Measurements from ENCODE around the gene IL15RA. TPM values are rescaled to one million over a fixed set of nuclear protein-coding genes. Genes with fewer than 3 reads are reported as not detected.

The IL15RA gene
- total and polyA plus RNA-seq, 7 experiments from 2014 or later: 2.9 to 24.9 (median 5.6) TPM

GRCh38 chr10:6019796-6020195, 42.5 kb upstream of the IL15RA start:
- POLR2A ChIA-PET: interaction anchor here (0.6 to 1.2 kb wide), 4 partner anchors 12 to 604 kb away, joined by 3 to 5 read pairs (median 4); no protein-coding TSS in a partner anchor
- H3K9me3 Mint-ChIP-seq: peaks cover 0 to 6% (median 0%) of the 10 kb centered on the region in 11 donors
- H3K27ac ChIP-seq (ENCODE audit: low read depth, low read length): no peak overlapping the region
- H3K36me3 ChIP-seq (ENCODE audit: control insufficient read depth in 2 of 3, insufficient read depth in 3 of 3, low read length in 3 of 3): no peaks in the 10 kb centered on the region
- H3K27me3 Mint-ChIP-seq: no peaks in the 10 kb centered on the region
- no peaks in the 10 kb centered on the region for H3K9me3 ChIP-seq (ENCODE audit: control insufficient read depth in 2 of 3, low read length in 3 of 3)
- H3K27ac Mint-ChIP-seq: no peak overlapping the region
- H3K4me3 Mint-ChIP-seq: no peak overlapping the region
- intact Hi-C loops (cut with micrococcal nuclease): loop anchor here in 1 of 2 donors (10.0 kb wide), 1 partner anchor 185 kb away; the partner anchor contains the start of gene PFKFB3
- no peaks in the 10 kb centered on the region for H3K27me3 ChIP-seq (ENCODE audit: control insufficient read depth in 2 of 2, insufficient read depth in 2 of 2, low read length in 2 of 2)
- DNase-seq: no peak
- H3K4me3 ChIP-seq (ENCODE audit: low read length): no peak overlapping the region
- CTCF ChIA-PET: no interaction called here
- H3K4me1 ChIP-seq (ENCODE audit: control insufficient read depth in 2 of 2, insufficient read depth in 2 of 2, low read length in 2 of 2): peaks cover 1 to 4% of the 10 kb centered on the region in 2 donors
- H3K4me1 Mint-ChIP-seq: peaks cover under 1 to 66% (median 13%) of the 10 kb centered on the region in 7 donors
- ATAC-seq: no peak
- peaks cover 0 to 72% (median 24%) of the 10 kb centered on the region in 5 donors for H3K36me3 Mint-ChIP-seq

GRCh38 chr10:6019010-6019782, 41.9 kb upstream of the IL15RA start:
- DNase-seq (no peak), ATAC-seq (no peak)
- no peaks in the 10 kb centered on the region for H3K27me3 ChIP-seq (ENCODE audit: control insufficient read depth in 2 of 2, insufficient read depth in 2 of 2, low read length in 2 of 2)
- Mint-ChIP-seq H3K36me3 (peaks cover 0 to 66% (median 23%) of the 10 kb centered on the region in 5 donors), H3K4me3 (no peak overlapping the region), H3K27ac (peak overlapping the region in 6 of 9 donors; percentile 4 to 51 (median 24)), H3K4me1 (peaks cover 3 to 67% (median 19%) of the 10 kb centered on the region in 7 donors), H3K27me3 (no peaks in the 10 kb centered on the region), H3K9me3 (peaks cover 0 to 6% (median 0%) of the 10 kb centered on the region in 11 donors)
- peaks cover 7 to 10% of the 10 kb centered on the region in 2 donors for H3K4me1 ChIP-seq (ENCODE audit: control insufficient read depth in 2 of 2, insufficient read depth in 2 of 2, low read length in 2 of 2)
- H3K36me3 ChIP-seq (ENCODE audit: control insufficient read depth in 2 of 3, insufficient read depth in 3 of 3, low read length in 3 of 3): no peaks in the 10 kb centered on the region
- H3K27ac ChIP-seq (ENCODE audit: low read depth, low read length): no peak overlapping the region
- ChIA-PET CTCF (interaction anchor here (1.0 kb wide), 1 partner anchor 67 kb away, joined by 4 read pairs; no protein-coding TSS in a partner anchor), POLR2A (interaction anchor here (1.2 kb wide), 1 partner anchor 14 kb away, joined by 3 read pairs; no protein-coding TSS in a partner anchor)
- H3K9me3 ChIP-seq (ENCODE audit: control insufficient read depth in 2 of 3, low read length in 3 of 3): no peaks in the 10 kb centered on the region
- H3K4me3 ChIP-seq (ENCODE audit: low read length): no peak overlapping the region
- intact Hi-C loops (cut with micrococcal nuclease): loop anchor here in 1 of 2 donors (10.0 kb wide), 1 partner anchor 186 kb away; the partner anchor contains the start of gene PFKFB3

GRCh38 chr10:6018422-6018821, 41.1 kb upstream of the IL15RA start:
- Histone ChIP-seq H3K27ac (ENCODE audit: low read depth, low read length) (no peak overlapping the region), H3K27me3 (ENCODE audit: control insufficient read depth in 2 of 2, insufficient read depth in 2 of 2, low read length in 2 of 2) (no peaks in the 10 kb centered on the region), H3K4me1 (ENCODE audit: control insufficient read depth in 2 of 2, insufficient read depth in 2 of 2, low read length in 2 of 2) (peaks cover 9 to 15% of the 10 kb centered on the region in 2 donors), H3K9me3 (ENCODE audit: control insufficient read depth in 2 of 3, low read length in 3 of 3) (no peaks in the 10 kb centered on the region), H3K4me3 (ENCODE audit: low read length) (no peak overlapping the region), H3K36me3 (ENCODE audit: control insufficient read depth in 2 of 3, insufficient read depth in 3 of 3, low read length in 3 of 3) (no peaks in the 10 kb centered on the region)
- ChIA-PET POLR2A (no interaction called here), CTCF (interaction anchor here (1.0 kb wide), 1 partner anchor 68 kb away, joined by 4 read pairs; no protein-coding TSS in a partner anchor)
- no peaks in the 10 kb centered on the region for H3K27me3 Mint-ChIP-seq
- intact Hi-C loops (cut with micrococcal nuclease): loop anchor here in 1 of 2 donors (10.0 kb wide), 1 partner anchor 186 kb away; the partner anchor contains the start of gene PFKFB3
- ATAC-seq (no peak), DNase-seq (no peak)
- H3K36me3 Mint-ChIP-seq: peaks cover 0 to 60% (median 15%) of the 10 kb centered on the region in 5 donors
- H3K9me3 Mint-ChIP-seq: peaks cover 0 to 6% (median 0%) of the 10 kb centered on the region in 11 donors
- H3K4me1 Mint-ChIP-seq: peaks cover 3 to 63% (median 25%) of the 10 kb centered on the region in 7 donors
- H3K4me3 Mint-ChIP-seq: no peak overlapping the region
- H3K27ac Mint-ChIP-seq: peak overlapping the region in 3 of 9 donors; percentile 7 to 51 (median 46)

GRCh38 chr10:6017781-6018354, 40.5 kb upstream of the IL15RA start:
- no peak for ATAC-seq

GRCh38 chr10:6014241-6014761, 37.0 kb upstream of the IL15RA start:
- H3K36me3 ChIP-seq (ENCODE audit: control insufficient read depth in 2 of 3, insufficient read depth in 3 of 3, low read length in 3 of 3): no peaks in the 10 kb centered on the region
- Mint-ChIP-seq H3K4me1 (peaks cover 3 to 55% (median 25%) of the 10 kb centered on the region in 7 donors), H3K9me3 (peaks cover 0 to 6% (median 0%) of the 10 kb centered on the region in 11 donors), H3K4me3 (peak overlapping the region in 9 of 10 donors; percentile 5 to 61 (median 36)), H3K27me3 (no peaks in the 10 kb centered on the region), H3K36me3 (peaks cover 0 to 53% (median 7%) of the 10 kb centered on the region in 5 donors), H3K27ac (peak overlapping the region; percentile 85 to 99 (median 96))
- DNase-seq: peak in 7 of 9 donors; percentile 73 to 89 (median 86)
- POLR2A ChIA-PET: interaction anchor here (0.6 to 2.8 kb wide), 19 partner anchors 13 to 384 kb away, joined by 3 to 22 read pairs (median 4); no protein-coding TSS in a partner anchor
- peak; percentile 98 for ATAC-seq
- no peaks in the 10 kb centered on the region for H3K9me3 ChIP-seq (ENCODE audit: control insufficient read depth in 2 of 3, low read length in 3 of 3)
- CTCF ChIA-PET: interaction anchor here (0.5 to 5.5 kb wide), 27 partner anchors 14 to 392 kb away, joined by 3 to 84 read pairs (median 5); partner anchors contain the start of genes ANKRD16 and FBH1
- no peak overlapping the region for H3K4me3 ChIP-seq (ENCODE audit: low read length)
- H3K27me3 ChIP-seq (ENCODE audit: control insufficient read depth in 2 of 2, insufficient read depth in 2 of 2, low read length in 2 of 2): no peaks in the 10 kb centered on the region
- H3K27ac ChIP-seq (ENCODE audit: low read depth, low read length): peak overlapping the region; percentile 82
- intact Hi-C loops (cut with micrococcal nuclease): loop anchor here (1.0 to 10.0 kb wide), 12 partner anchors 24 to 664 kb away; partner anchors contain the start of genes IL15RA (in 2 of the 2), IL2RA (in 2 of the 2) and PFKFB3 (in 1 of the 2)
- peaks cover 9 to 15% of the 10 kb centered on the region in 2 donors for H3K4me1 ChIP-seq (ENCODE audit: control insufficient read depth in 2 of 2, insufficient read depth in 2 of 2, low read length in 2 of 2)

More at GRCh38 chr10:6017781-6018354, 40.5 kb upstream of the IL15RA start:
- H3K4me3 Mint-ChIP-seq: no peak overlapping the region
- H3K4me3 ChIP-seq (ENCODE audit: low read length): no peak overlapping the region
- H3K36me3 Mint-ChIP-seq: peaks cover 0 to 59% (median 14%) of the 10 kb centered on the region in 5 donors
- peak overlapping the region in 1 of 9 donors; percentile 51 for H3K27ac Mint-ChIP-seq
- CTCF ChIA-PET: interaction anchor here (1.0 to 1.2 kb wide), 2 partner anchors 35 to 68 kb away, joined by 3 to 4 read pairs; no protein-coding TSS in a partner anchor
- peaks cover 9 to 15% of the 10 kb centered on the region in 2 donors for H3K4me1 ChIP-seq (ENCODE audit: control insufficient read depth in 2 of 2, insufficient read depth in 2 of 2, low read length in 2 of 2)
- no peaks in the 10 kb centered on the region for H3K27me3 ChIP-seq (ENCODE audit: control insufficient read depth in 2 of 2, insufficient read depth in 2 of 2, low read length in 2 of 2)
- H3K9me3 Mint-ChIP-seq: peaks cover 0 to 6% (median 0%) of the 10 kb centered on the region in 11 donors
- H3K4me1 Mint-ChIP-seq: peaks cover 3 to 62% (median 27%) of the 10 kb centered on the region in 7 donors
- POLR2A ChIA-PET: interaction anchor here (1.1 kb wide), 1 partner anchor 34 kb away, joined by 3 read pairs; no protein-coding TSS in a partner anchor
- H3K36me3 ChIP-seq (ENCODE audit: control insufficient read depth in 2 of 3, insufficient read depth in 3 of 3, low read length in 3 of 3): no peaks in the 10 kb centered on the region
- H3K9me3 ChIP-seq (ENCODE audit: control insufficient read depth in 2 of 3, low read length in 3 of 3): no peaks in the 10 kb centered on the region
- DNase-seq: no peak
- no peak overlapping the region for H3K27ac ChIP-seq (ENCODE audit: low read depth, low read length)
- intact Hi-C loops (cut with micrococcal nuclease): loop anchor here in 1 of 2 donors (10.0 kb wide), 1 partner anchor 187 kb away; the partner anchor contains the start of gene PFKFB3
- no peaks in the 10 kb centered on the region for H3K27me3 Mint-ChIP-seq
